ENCODE measurements around the gene ABCA8.
"Not testable (repeated sequence)": the region's sequence is repeated elsewhere in the genome, so short reads cannot be mapped to it uniquely, and the experiment has no call there.

The ABCA8 gene
- 0 reads per million in 2 donors for total RNA-seq

- DNase-seq = no peak
These were observed at the start of gene ABCA8 for GRCh38 chr17:68955181-68955841. Gene ABCA8 (minus strand): TSS chr17:68955392. CDS start chr17:68942034, 13,358 bp downstream.

GRCh38 chr17:69004759-69005158 lies 49.6 kb upstream of the ABCA8 start:
- DNase-seq = not testable (repeated sequence)

- DNase-seq = not testable (repeated sequence)
These were observed 44.6 kb upstream of the ABCA8 start for GRCh38 chr17:68999743-69000142.

GRCh38 chr17:68993112-68993511 lies 37.9 kb upstream of the ABCA8 start:
- no peak for DNase-seq

- no peak for DNase-seq
These were observed 32.8 kb upstream of the ABCA8 start for GRCh38 chr17:68987966-68988365.

- DNase-seq = no peak
These were observed 26.1 kb upstream of the ABCA8 start for GRCh38 chr17:68981288-68981687.

GRCh38 chr17:68973098-68973846 lies 18.1 kb upstream of the ABCA8 start:
- no peak for DNase-seq

GRCh38 chr17:68972119-68972704 lies 17.0 kb upstream of the ABCA8 start:
- no peak for DNase-seq

- DNase-seq = no peak
These were observed 13.9 kb upstream of the ABCA8 start for GRCh38 chr17:68969101-68969500.

- DNase-seq = no peak
These were observed 8.8 kb upstream of the ABCA8 start for GRCh38 chr17:68963958-68964357.

- DNase-seq = no peak
These were observed 6.2 kb upstream of the ABCA8 start for GRCh38 chr17:68961214-68961882.

GRCh38 chr17:68959117-68959516 lies 3.9 kb upstream of the ABCA8 start:
- not testable (repeated sequence) for DNase-seq

GRCh38 chr17:68957944-68958343 lies 2.8 kb upstream of the ABCA8 start:
- DNase-seq = no peak

- DNase-seq = no peak
These were observed 871 bp downstream of the ABCA8 start for GRCh38 chr17:68954146-68954896.

GRCh38 chr17:68953340-68953997 lies 1.7 kb downstream of the ABCA8 start:
- no peak for DNase-seq

- no peak for DNase-seq
These were observed 4.5 kb downstream of the ABCA8 start for GRCh38 chr17:68950725-68951124.

GRCh38 chr17:68947868-68948267 lies 7.3 kb downstream of the ABCA8 start:
- DNase-seq = not testable (repeated sequence)

GRCh38 chr17:68944435-68945035 lies 10.7 kb downstream of the ABCA8 start:
- DNase-seq = no peak

GRCh38 chr17:68943812-68944182 lies 11.4 kb downstream of the ABCA8 start:
- DNase-seq = not testable (repeated sequence)

GRCh38 chr17:68943123-68943811 lies 11.9 kb downstream of the ABCA8 start:
- DNase-seq = no peak

- no peak for DNase-seq
These were observed 12.8 kb downstream of the ABCA8 start for GRCh38 chr17:68942389-68942788.

Data from T-helper 9 cell (primary cell).